Smooth muscle cell (in vitro differentiated cells): ENCODE measurements around the gene HUNK. TPM values are rescaled to one million over a fixed set of nuclear protein-coding genes. Genes with fewer than 3 reads are reported as not detected.

Experiments used
- DNase-seq: peaks from one replicate; lab custom pipeline; 2025; ENCODE audit not compliant: unreplicated experiment; lab: John Stamatoyannopoulos, UW
- H2AFZ ChIP-seq: fragments of 200-600 bp; sonication (generic); 2 replicates; pipeline ENCODE4 v1.6.0; 2016; ENCODE audit warnings: antibody characterized with exemption, low read depth, mild to moderate bottlenecking
- H3F3A ChIP-seq: fragments of 200-600 bp; sonication (generic); 2 replicates; pipeline ENCODE4 v1.6.0; 2017; ENCODE audit warnings: antibody characterized with exemption, low read depth
- H3K27ac ChIP-seq: fragments of 200-600 bp; sonication (generic); 2 replicates; pipeline ENCODE4 v1.5.1; 2016; ENCODE audit warnings: low read depth, mild to moderate bottlenecking
- H3K27me3 ChIP-seq: fragments of 200-600 bp; sonication (generic); 2 replicates; pipeline ENCODE4 v1.6.1; 2016; ENCODE audit warnings: low read depth, mild to moderate bottlenecking
- H3K36me3 ChIP-seq: fragments of 200-600 bp; sonication (generic); 2 replicates; pipeline ENCODE4 v1.5.1; 2016; ENCODE audit warnings: low read depth
- H3K4me1 ChIP-seq: fragments of 200-600 bp; sonication (generic); 2 replicates; pipeline ENCODE4 v1.5.1; 2016; ENCODE audit warnings: low read depth
- H3K4me2 ChIP-seq: fragments of 200-600 bp; sonication (generic); 2 replicates; pipeline ENCODE4 v1.6.0; 2016; ENCODE audit warnings: mild to moderate bottlenecking
- H3K4me3 ChIP-seq: fragments of 200-600 bp; sonication (generic); 2 replicates; pipeline ENCODE4 v1.5.1; 2016; ENCODE audit warnings: mild to moderate bottlenecking
- H3K79me2 ChIP-seq: fragments of 200-600 bp; sonication (generic); 2 replicates; pipeline ENCODE4 v1.6.0; 2016; ENCODE audit warnings: low read depth, mild to moderate bottlenecking
- H3K9ac ChIP-seq: fragments of 200-600 bp; sonication (generic); 2 replicates; pipeline ENCODE4 v1.6.0; 2016; ENCODE audit warnings: low read depth
- H3K9me3 ChIP-seq: fragments of 200-600 bp; sonication (generic); replicated peaks from 2 replicates; pipeline ENCODE4 v1.5.1; 2016; ENCODE audit warnings: low read depth
- H4K20me1 ChIP-seq: fragments of 200-600 bp; sonication (generic); 2 replicates; pipeline ENCODE4 v1.6.0; 2016; ENCODE audit warnings: low read depth
- WGBS: methylation state at CpG from one replicate; pipeline ENCODE4 v1.1.7; 2016; ENCODE audit warnings: low lambda C conversion rate; 5-methylcytosine and 5-hydroxymethylcytosine counted together
- polyA plus RNA-seq: library from polyadenylated mRNA; unstranded; fragments of >200 nt; fragmentation: Nextera tagmentation; extraction: Ambion mirVana; gene quantifications from 2 replicates; pipeline ENCODE4 v1.2.1, GENCODE V29; 2016
- total RNA-seq: library from RNA; depleted of rRNA; stranded (reverse); fragments of >200 nt; gene quantifications from 2 replicates; pipeline ENCODE4 v1.2.3, GENCODE V29; 2014
- TF ChIP-seq, protein P1 (sequence below): fragments of 200-600 bp; sonication (generic); IDR thresholded peaks from 2 replicates; pipeline ENCODE4 v1.5.1; 2017; ENCODE audit warnings: borderline replicate concordance, mild to moderate bottlenecking, antibody characterized with exemption; ENCODE audit not compliant: insufficient read depth, poor library complexity, severe bottlenecking

HUNK gene
- total and polyA plus RNA-seq, 2 experiments from 2014 or later = 5.5 to 11.6 TPM

- Histone ChIP-seq H3K27me3 (no peaks in the 10 kb centered on the region), H3F3A (no peaks in the 10 kb centered on the region), H2AFZ (no peak overlapping the region), H3K9me3 (no peaks in the 10 kb centered on the region), H3K9ac (no peak overlapping the region), H3K4me2 (no peak overlapping the region), H3K79me2 (no peaks in the 10 kb centered on the region), H4K20me1 (no peaks in the 10 kb centered on the region), H3K27ac (no peak overlapping the region), H3K4me3 (no peak overlapping the region), H3K36me3 (no peaks in the 10 kb centered on the region), H3K4me1 (no peaks in the 10 kb centered on the region)
- TF ChIP-seq, protein P1, sequence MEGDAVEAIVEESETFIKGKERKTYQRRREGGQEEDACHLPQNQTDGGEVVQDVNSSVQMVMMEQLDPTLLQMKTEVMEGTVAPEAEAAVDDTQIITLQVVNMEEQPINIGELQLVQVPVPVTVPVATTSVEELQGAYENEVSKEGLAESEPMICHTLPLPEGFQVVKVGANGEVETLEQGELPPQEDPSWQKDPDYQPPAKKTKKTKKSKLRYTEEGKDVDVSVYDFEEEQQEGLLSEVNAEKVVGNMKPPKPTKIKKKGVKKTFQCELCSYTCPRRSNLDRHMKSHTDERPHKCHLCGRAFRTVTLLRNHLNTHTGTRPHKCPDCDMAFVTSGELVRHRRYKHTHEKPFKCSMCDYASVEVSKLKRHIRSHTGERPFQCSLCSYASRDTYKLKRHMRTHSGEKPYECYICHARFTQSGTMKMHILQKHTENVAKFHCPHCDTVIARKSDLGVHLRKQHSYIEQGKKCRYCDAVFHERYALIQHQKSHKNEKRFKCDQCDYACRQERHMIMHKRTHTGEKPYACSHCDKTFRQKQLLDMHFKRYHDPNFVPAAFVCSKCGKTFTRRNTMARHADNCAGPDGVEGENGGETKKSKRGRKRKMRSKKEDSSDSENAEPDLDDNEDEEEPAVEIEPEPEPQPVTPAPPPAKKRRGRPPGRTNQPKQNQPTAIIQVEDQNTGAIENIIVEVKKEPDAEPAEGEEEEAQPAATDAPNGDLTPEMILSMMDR = no peak
- 94% methylated on average over 7 of the region's 7 CpGs for WGBS
- no peak for DNase-seq
These were observed 142.8 kb downstream of the HUNK start for GRCh38 chr21:32015461-32016139.

DNA sequence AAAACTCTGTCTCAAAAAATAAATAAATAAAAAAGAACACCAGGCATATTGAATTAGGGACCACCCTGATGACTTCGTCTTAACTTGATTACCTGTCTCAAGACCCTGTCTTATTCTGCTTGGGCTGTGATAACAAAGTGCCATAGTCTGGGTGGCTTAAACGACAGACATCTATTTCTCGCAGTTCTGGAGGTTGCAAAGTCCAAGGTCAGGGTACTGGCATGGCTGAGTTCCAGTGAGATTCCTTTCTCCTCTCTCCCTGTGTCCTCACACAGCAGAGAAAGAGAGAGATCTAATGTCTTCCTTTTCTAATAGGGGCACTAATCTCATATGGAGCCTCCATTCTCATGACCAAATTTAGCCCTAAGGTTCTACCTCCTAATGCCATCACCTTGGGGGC, 145.6 kb downstream of the HUNK start:
- Histone ChIP-seq H3F3A (no peaks in the 10 kb centered on the region), H3K36me3 (no peaks in the 10 kb centered on the region), H3K4me1 (no peaks in the 10 kb centered on the region), H4K20me1 (no peaks in the 10 kb centered on the region), H3K27me3 (no peaks in the 10 kb centered on the region), H3K27ac (no peak overlapping the region), H3K4me3 (no peak overlapping the region), H3K9ac (no peak overlapping the region), H2AFZ (no peak overlapping the region), H3K9me3 (no peaks in the 10 kb centered on the region), H3K4me2 (no peak overlapping the region), H3K79me2 (no peaks in the 10 kb centered on the region)
- no peak for DNase-seq
- 92% methylated on average over 3 of the region's 3 CpGs for WGBS
- TF ChIP-seq, protein P1 = no peak

GRCh38 chr21:32020564-32020963, 147.7 kb downstream of the HUNK start:
- no peak overlapping the region for H3K4me3 ChIP-seq
- WGBS = 83% methylated on average over 5 of the region's 5 CpGs
- H3K9ac ChIP-seq = no peak overlapping the region
- no peaks in the 10 kb centered on the region for H3K79me2 ChIP-seq
- H3F3A ChIP-seq = no peaks in the 10 kb centered on the region
- H3K9me3 ChIP-seq = no peaks in the 10 kb centered on the region
- DNase-seq = no peak
- no peaks in the 10 kb centered on the region for H4K20me1 ChIP-seq
- H3K27ac ChIP-seq = no peak overlapping the region
- no peak overlapping the region for H3K4me2 ChIP-seq
- no peaks in the 10 kb centered on the region for H3K4me1 ChIP-seq
- no peak overlapping the region for H2AFZ ChIP-seq
- H3K27me3 ChIP-seq = no peaks in the 10 kb centered on the region
- TF ChIP-seq, protein P1 = no peak
- H3K36me3 ChIP-seq = no peaks in the 10 kb centered on the region
